HG03095 (cell line): ENCODE measurements around the gene PTBP1.

Experiments used
- ATAC-seq: cut with Tn5 transposase; IDR thresholded peaks from one replicate; pipeline ENCODE4 v1.9.1; 2021; ENCODE audit warnings: moderate library complexity; ENCODE audit not compliant: unreplicated experiment

The PTBP1 gene

DNA sequence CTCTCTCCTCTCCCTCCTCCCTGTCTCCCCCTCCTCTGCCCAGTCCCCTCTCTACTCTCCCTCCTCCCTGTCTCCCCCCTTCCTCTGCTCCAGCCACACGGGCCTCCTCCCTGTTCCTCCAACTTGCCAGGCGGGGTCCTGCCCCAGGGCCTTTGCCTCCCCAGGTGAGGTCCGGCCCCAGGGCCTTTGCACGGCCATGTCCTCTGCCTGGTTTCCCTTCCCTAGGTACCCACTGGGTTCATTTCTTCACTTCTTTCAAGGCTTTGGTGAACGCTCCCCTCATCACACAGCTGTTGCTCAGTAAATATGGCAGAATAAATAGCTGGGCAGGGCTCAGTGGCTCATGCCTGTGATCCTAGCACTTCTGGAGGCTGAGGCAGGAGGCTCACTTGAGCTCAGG lies 25.2 kb upstream of the PTBP1 start:
- ATAC-seq, result no peak

DNA sequence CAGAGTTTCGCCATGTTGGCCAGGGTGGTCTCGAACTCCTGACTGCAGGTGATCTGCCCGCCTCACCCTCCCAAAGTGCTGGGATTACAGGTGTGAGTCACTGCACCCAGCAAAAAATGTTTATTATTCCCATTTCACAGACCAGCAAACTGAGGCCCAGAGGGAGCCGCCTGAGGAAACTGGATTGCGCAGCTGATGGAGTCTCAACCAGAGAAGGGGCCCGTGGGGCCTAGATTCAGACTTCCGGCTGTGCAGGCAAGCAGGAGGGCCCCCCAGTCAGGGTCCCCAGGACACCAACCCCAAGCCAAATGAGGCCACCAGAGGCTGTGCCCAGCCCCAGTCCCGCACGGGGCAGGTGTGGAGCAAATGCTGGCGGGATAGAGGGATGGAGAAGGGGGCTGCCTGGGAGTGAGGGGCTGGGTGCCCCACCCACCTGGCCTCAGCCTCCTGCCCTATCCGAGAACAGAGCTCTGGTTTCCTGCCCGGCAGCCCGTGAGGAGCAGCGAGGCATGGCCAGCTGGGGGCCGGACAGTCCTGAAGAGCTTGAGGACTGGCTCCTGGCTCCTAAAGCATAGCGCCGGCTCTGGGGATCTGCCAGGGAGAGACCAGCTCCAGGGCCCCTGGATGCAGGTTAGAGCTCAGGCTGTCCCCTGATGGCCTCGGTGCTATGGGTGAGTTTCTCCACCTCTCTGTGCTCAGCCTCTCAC lies 24.4 kb upstream of the PTBP1 start:
- ATAC-seq, result no peak

DNA sequence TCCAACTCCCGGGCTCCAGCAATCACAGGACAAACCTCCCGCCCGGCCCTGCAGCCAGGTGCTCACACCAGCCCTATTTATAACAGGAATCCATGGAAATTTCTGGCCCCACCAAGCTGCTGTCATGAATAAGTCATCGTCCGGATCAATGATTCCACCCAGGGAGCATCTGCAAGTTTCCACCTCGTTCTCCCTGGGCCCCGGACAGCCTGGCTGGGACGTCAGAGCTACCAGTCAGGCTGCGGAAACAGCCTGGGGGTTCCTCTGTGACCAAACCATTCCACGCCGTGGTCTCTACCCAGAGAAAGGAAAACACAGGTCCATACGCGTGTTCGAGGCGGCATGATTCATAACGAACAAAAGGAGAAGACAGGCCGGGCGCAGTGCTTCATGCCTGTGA lies 20.7 kb upstream of the PTBP1 start:
- no peak for ATAC-seq

DNA sequence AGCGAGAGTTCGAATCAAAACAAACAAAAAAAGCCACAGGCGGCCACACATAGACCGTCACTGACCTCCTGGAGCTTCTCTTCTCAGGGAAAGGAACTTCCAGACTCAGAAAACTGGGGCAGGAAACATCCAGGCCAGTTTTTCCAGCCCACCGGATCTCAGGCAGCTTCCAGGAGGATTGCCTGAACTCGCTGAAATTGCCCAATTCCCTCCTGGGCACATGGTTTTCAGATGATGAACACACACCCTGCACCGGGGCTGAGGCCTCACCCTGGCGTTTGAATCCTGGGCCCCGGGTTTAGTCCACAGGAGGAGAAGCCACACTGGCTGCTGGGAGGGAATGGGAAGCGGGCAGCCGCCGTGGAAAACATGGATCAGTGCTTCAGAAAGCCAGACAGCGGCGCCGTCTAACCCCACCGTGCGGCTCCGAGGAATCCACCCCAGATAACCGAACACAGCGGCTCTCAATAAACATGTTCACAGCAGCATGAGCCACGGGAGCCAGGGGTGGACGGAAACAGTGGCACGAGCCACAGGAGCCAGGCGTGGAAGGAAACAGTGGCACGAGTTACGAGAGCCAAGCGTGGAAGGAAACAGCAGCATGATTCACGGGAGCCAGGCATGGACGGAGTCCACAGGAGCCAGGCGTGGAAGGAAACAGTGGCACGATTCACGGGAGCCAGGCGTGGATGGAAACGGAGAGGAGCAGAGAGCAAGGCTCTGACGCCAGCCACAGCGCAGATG lies 18.2 kb upstream of the PTBP1 start:
- ATAC-seq, result no peak

DNA sequence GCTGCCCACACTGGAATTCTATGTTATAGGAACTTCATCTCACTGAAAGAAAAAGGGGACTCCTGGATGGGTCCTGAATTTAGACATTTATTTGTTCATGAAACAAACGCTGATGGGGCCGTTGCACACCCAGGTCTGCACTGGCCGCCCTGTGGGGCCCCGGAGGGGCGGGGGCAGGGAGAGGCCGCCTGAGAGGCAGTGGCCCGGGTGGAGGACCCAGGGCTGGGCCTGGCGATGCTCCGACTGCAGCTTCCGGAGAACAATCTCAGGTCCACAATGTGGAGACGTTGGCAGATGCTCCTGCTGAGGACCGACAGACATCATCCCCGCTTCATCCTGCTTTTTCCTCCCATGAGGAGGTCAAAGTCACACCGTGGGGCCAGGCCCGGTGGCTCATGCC lies 16.3 kb upstream of the PTBP1 start:
- no peak for ATAC-seq

DNA sequence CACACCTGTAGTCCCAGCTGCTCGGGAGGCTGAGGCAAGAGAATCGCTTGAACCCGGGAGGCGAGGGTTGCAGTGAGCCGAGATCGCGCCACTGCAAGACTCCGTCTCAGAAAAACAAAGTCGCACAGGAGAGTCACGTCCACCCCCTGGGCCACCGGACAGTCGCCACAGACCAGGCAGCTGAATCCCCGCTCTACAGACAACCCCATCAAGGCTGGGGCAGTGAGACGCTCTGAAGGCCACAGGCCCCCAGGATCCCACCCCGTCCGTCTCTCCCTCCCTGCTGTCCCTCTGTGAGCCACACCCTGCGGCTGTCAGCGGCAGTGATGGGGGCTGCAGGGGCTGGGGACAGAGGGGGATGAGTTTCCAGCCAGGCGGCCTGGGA lies 15.5 kb upstream of the PTBP1 start:
- ATAC-seq, result no peak

DNA sequence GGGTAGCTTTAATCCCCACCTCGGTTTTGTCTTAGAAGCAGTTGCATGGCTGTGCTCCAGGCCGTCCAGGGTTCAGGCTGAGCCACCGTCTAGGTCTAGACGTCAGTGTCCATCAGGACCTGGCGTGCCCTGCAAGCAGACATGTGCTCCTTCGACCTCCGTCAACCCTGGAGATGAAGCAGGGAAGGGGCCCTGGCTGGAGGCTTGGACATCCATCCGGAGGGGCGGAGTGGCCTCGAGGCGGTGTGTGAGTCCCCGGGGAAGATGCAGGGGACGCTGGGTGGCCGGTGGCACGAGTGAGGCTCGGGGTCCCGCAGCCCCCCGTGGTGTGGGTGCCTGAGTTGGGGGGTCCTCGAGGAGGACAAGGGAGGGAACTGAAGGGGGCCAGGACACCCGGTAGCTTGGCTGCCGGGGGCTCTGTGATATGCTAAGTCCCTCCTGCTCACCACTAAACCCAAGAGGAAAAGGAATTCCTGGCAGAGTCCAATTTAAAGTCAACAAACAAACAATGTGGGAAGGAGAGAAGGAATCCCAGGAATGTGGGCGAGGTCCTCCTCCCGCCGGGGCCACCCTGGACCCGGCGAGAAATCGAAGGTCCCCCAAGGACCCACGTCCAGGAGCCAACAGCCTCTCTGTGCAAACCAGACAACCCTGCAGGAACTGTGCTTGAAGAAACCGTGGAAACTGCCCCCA lies 14.9 kb upstream of the PTBP1 start:
- no peak for ATAC-seq

DNA sequence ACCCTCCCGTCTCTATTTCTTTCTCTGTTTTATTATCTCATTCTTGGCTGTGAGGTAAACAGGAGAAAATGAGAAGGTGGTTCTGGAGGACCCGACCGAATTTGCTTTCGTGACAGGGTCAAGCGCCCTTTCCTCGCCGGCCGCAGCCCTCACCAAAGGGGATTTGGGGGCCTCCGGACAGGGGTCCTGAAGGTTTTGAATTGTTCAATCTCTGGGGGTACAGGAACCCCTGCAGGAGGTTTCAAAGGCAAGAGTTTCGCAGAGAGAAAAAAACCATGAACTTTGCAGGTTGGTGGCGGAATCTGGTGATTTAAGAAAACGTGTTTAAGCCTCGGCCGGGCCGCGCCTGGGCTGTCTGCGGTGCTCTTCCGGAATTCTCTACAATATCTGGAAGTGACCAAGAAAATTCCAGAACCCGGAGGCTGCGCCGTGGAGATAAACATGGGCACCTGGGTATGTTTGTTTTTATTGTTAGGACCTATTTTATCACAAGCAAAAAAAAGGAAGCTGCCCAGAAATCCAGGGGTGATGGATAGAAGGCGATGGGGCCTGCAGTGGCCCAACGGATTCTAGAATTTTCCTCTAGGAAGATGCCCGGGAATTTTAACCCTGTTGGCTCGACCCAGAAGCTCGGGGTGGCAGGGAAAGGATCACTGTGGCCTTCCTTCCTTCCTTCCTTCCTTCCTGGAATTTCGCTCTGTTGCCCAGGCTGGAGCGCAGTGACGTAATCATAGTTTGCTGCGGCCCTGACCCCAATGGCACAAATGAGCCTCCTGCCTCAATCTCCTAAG lies 14.2 kb upstream of the PTBP1 start:
- no peak for ATAC-seq

DNA sequence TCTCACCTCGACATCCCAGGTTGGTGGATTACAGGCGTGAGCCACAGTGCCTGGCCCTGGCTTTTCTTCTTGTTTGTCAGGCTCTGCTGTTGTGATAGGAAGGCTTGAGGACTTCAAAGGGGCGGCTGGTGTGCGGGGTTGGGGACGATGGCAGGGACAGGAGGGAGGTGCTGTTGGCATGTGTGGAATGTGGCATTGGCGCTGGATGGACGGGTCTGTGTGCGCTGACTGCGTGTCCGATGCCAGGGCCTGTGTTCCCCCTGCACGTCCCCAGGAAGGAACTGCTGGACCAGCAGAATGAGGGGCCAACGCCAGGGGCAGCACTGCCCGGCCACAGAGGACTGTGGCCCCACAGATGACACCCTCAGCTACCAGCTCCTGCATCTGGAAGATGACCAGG lies 12.7 kb upstream of the PTBP1 start:
- no peak for ATAC-seq

DNA sequence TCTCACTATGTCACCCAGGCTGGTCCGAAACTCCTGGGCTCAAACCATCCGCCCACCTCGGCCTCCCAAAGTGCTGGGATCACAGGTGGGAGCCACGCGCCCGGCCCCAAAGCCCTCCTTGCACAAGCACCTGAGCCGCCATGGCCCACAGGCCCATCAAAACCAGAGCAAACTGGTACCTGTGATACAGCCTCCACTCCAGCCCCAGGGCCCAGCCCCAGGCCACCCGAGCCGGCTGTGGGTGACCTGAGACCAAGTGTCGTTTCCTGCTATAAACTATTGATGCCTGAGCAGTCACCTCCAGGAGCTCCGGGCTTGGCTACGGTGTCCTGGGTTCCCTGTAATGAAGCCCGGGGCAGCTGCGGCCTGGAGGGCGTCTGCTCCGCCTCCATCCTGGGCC lies 9.7 kb upstream of the PTBP1 start:
- no peak for ATAC-seq

DNA sequence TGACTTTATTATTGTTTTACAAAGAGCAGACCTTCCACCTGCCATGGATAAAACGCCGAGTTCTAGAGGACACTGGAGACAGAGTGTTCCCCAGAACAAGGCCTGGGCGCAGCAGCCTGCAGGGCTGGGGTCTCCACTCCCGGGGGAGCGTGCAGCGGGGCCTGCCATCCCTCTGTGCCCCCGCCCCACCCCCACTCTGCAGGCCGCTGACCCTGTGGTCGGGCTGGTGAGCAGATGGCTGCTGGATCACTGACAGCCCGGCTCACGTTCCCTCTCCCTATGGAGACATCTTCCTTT lies 8.6 kb upstream of the PTBP1 start:
- no peak for ATAC-seq

DNA sequence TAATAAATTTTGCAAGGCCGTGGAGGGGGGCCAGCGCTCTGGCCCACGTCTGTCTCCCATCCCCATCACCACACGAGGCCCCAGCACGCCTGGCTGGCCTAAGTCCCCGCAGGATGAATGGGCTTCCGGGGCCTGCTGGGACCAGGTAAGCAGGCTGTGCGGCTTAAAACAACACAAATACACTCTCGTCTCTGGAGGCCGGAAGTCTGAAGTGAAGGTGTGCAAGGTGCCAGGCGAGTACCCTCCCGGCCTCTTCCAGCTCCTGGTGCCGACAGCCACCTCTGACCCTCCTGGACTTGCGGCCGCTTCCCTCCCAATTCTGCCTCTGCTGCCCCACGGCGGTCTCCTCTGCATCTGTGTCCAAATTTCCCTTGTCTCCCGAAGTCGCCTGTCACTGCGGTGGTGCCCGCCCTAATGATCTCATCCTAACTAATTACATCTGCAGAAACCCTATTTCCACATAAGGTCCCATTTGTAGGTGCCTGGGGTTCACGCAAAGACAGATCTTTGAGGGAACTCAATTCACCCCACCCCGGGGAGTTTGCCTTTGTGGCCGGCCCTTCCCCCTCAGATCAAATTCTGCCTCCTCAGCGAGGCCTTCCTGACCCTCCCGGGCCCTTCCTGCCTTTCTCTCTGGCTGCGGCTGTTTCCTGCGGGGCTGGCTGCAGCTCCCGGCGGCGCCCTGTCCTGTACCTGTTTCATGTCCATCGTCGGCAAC lies 8.1 kb upstream of the PTBP1 start:
- no peak for ATAC-seq

DNA sequence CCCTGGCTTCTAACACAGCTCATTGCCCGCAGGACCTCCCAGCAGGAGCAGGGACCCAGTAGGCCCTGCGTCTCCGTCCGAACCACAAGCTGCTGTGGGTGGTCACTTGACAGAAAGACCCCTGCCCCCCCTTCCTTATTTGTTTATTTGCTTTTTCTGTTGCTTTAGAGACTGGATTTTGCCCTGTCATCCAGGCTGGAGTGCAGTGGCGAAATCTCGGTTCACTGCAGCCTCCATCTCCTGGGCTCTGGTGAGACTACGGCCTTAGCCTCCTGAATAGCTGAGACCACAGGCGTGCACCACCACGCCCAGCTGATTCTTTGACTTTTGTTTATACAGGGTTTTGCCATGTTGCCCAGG lies 7.6 kb upstream of the PTBP1 start:
- no peak for ATAC-seq

DNA sequence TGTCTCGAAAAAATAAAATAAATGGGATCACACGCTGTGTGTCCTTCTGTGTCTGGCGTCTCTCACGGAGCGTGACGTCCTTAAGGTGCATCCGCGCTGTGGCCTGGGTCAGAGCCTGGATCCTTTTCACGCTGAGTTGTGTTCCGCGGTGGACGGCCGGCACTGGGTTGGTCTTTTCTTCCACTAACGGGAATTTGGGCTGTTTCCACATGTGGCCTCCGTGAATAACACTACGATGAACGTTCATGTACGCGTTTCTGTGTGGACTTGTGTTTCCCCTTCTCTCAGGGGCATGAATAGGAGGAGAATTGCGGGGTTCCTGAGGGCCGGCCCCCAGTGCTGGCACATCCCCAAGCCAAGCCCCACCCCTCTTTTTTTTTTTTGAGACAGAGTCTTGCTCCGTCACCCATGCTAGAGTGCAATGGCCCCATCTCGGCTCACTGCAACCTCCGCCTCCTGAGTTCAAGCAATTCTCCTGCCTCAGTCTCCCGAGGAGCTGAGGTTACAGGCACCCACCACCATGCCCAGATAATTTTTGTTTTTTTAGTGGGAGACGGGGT lies 6.2 kb upstream of the PTBP1 start:
- no peak for ATAC-seq

DNA sequence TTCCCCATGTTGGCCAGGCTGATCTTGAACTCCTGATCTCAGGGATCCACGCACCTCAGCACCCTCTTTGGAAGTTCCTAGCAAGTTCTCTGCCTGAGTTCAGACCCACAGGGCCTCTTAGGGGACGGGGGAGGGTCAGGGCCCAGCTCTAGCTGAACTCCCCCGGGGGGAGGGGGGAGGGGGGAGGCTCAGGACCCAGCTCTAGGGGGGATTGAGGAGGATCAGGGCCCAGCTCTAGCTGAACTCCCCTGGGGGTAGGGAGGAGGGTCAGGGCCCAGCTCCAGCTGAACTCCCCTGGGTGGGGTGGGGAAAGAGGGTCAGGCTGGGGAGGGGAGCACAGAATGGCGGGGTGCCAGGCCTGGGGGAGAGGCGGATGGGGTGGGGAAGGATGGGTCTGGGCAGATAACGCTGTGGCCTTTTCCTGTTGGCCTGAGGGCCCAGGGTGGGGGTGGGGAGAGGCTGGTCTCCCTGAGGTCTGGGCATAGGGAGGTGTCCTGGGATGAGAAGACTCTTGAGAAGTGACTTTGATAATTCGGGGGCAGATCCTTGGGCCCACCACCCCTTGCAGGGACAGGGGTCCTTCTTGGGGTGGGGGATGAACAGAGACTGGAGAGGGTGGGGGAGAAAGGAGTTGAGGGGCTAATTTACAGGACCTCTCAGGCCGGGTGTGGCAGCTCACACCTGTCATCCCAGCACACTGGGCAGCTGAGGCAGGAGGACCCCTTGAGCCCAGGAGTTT lies 5.5 kb upstream of the PTBP1 start:
- ATAC-seq, result no peak

DNA sequence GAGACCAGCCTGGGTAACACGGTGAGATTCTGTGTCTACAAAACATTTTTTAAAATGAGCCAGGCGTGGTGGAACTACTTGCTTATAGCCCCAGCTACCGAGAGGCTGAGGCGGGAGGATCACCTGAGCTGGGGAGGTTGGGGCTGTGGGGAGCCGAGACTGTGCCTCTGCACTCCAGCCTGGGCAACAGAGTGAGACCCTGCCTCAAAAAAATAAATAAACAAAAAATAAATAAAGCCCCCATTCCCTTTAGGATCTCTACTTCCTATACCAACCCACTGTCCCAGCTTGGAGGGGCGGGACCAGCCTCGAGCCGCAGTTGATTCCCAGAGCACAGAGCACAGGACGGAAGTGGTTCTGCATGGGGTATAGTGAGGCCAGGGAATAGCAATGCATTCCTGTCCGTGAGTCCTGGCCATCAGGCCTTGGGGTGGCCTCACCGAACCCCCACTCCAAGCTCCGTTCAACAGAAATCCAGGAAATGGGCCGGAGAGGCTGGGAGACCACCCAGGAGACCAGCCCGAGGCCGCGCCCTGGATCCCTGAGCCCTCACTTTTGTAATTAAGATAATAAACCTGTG lies 4.9 kb upstream of the PTBP1 start:
- ATAC-seq, result no peak

DNA sequence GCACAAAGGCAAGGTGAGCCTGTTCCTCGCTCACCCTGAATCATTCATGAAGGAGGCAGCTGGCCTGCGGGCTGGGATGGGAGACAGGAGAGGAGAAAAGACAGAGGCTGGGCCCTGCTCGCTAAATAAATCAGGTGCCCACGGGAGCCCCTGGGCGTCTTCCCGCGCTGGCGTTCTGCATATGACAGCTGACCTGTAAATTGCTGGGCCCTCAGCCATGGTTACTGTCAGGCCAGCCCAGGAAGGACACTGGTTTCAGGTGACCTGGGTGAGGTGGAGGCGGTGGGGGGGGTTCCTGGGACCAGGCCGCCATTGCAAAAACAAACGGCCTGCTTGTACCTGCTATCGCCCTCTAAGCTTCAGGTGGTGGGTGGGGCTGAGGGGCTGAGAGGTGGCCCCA lies 3.4 kb upstream of the PTBP1 start:
- no peak for ATAC-seq

DNA sequence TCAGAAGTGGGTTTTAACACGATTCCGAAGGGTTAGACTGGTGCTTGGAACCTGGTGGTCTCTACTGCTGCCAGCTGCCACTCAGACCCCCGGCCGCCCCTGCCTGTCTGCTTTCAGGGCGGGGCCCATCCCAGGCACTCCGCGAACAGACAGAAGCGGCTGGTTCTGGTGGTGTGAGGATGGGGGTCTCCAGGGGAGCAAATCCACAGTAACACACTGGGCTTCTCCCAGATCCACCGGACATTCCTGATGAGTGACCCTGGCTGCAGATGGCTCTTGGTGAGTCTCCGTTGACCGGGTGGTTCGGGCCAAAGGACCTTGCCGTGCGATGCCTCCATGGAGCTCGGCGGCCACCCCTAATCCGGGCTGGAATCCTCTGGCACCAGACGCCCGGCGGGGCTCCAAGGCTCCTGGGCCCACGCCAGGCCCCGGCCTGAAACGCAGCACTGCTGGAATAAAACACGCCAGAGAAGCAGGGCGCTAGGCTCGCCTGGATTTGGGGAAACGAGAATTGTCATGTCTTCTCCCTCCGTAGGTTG lies 2.1 kb upstream of the PTBP1 start:
- ATAC-seq, result no peak
